Fibroblast of skin of left quadriceps (primary cell): ENCODE results near the gene DCAF5.
"Not testable (repeated sequence)": the region's sequence is repeated elsewhere in the genome, so short reads cannot be mapped to it uniquely, and the experiment has no call there.

Source experiments
- DNase-seq, 2 experiments: peaks; one replicate each; pipeline ENCODE4 v3.0.0-alpha.2; 2013; ENCODE audit warnings: low read depth in 2 of 2

DCAF5 gene

DNA sequence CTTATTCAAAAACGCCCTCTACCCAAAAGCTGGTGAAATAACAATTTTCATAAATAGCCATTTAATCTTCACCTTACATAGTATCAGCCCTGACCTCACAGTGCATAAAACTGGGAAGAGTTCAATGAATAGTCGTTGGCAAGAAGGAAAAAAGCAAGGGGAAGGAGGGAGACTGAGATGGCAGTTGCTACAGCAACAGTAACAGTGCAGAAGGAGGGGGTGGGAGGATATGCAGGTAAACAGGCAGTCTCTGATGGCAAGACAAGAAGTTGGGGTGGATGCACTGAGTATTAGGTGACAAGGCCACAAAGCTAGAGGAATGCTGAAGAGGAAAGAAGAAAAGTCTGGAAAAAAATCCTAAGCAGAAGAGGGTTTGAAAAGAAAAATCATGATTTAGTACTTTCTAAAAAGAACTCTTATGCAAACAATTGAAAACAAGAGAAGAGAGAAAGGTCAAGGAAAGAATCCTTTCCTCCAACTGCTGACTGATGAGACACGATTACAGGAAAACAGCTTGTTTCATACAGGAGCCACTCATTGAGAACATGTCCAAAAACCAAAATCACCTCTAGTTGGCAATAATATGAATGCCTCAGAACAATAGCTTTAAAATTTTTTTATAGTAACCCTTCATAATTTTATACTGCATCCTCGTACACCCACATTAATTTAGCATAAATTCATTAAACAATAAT lies 56.0 kb downstream of the DCAF5 start:
- no peak for DNase-seq

DNA sequence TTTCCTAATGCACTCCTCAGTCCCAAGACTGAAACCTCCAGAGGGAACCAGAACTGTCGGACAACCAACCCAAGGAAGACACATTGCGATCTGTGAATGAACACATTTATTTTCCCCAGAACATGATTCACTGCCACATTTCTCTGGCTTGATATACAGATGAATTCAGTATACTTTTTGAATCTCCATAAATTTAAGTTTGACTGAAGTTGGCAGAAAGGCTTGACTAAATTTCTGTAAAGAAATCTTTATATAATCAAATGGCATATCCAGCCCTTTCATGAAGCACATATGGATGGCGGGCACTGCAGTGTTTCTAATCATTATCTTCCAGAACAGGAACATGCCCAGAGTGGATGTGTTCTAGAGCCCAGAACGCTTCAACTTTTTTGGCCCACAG lies 56.7 kb downstream of the DCAF5 start:
- DNase-seq, result no peak

DNA sequence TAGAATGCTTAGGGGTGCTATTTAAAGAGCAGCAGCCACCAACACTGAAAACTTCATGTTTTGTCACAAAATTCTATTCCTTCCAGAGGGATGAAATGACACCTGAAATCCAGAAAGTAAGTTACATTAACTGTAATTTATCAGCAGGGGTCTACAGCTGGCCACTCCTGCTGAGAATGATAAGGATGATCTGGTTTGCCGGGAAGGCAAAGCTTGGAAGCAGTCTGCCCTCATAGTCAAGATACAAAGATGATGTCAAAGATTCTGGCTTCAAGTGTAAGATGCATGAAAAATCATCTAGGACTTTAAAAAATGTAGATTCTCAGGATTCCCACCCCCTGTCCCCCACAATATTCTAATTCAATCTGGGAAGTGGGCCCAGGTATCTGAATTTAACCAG lies 58.4 kb downstream of the DCAF5 start:
- no peak for DNase-seq

DNA sequence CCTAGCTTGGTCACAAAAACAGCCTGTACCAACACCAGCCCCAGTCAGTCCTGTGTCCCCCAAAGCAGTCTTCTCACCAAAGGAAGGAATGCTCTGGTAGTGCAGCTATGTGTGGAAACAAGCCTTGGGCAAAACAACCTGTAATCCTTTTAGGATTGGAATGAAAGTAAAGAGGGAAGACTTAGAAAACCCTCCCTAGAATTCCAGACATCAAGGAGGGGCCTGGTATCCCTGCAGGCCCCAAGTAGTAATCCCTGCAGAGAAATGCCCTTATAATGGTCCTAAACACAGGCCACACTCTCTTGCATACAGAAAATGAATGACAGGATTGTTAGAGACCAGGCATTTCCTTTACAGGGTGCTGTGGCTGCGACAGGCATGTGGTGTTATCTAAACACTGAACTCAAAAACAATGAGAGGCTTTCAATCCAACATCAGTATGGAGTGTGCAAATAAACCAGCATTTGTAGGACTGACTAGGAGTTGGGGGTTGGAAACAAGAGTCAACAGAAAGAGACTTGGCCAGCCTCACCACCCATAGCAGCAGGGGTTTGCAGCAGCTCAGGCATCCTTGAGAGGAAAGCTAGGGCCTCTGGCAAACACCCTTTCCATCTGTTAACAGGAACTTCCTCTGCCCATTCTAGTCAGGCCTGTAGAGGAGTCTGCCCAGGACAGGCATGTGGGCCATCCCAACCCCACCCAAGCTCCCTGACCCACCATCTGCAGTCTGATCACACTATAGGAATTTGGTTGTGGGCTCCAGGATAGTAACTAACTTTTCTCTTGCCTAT lies 59.1 kb downstream of the DCAF5 start:
- DNase-seq, result no peak

DNA sequence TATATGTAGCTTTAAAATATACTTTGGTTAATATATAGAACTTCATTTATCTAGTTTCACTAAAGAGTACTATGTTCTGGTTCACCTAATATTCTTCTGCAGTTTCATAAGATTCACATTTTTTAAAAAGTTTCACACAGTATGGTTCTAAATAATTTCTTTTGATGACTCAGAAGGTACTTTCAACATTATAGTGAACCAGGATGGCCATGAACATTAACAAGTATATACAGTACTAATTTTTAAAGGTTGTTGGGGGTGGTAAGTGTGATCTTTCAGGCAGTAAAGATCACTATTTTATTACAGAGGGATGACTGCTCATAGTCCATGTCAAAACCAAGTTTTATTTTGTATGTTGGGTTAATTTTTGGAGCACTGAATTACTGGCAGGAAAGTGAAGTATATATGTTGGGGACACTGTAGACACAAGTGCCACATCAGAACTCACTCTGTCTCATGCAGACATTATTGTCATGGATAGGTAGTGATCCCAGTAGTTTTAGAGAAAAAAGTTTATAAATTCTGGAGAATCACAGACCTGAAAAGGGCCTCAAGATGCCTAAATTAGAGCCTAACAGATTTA lies 60.0 kb downstream of the DCAF5 start:
- no peak for DNase-seq

DNA sequence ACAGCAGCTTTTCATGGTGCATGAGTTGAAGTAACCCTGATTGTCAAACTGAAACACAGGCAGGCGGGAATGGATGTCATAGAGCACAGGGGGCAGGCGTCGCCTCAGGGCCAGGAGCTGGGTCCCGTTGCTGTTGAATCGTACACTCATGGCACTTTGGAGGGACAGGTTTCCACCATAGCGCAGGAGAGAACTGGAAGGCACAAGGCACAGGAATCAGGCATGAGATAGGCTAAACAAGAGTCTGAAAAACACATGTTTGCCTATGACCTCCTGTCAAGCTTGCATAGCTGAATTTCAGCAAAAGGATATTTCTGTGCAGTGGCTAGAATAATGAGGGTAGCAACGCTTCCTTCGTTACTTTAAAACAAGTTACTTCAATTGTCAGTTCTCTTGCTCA lies 61.2 kb downstream of the DCAF5 start:
- no peak for DNase-seq

DNA sequence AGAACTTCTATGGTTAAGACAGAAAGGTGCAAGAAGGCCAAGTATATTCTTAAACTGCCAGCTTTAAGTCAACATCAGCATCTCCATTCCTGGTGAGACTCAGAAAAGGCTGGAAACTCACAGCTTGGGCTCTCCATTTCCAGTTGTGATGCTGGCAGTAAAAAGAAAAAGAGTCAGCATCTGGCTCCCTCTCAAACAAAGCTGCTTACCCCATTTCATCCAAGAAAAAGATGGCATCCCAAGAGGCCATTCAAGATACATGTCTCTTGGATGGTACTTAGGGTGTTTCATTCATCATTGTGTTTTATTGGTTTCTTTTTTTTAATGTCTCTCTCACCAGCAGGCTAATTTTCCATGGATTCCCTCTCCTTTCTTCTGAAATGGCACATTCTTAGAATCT lies 61.9 kb downstream of the DCAF5 start:
- DNase-seq, result no peak

DNA sequence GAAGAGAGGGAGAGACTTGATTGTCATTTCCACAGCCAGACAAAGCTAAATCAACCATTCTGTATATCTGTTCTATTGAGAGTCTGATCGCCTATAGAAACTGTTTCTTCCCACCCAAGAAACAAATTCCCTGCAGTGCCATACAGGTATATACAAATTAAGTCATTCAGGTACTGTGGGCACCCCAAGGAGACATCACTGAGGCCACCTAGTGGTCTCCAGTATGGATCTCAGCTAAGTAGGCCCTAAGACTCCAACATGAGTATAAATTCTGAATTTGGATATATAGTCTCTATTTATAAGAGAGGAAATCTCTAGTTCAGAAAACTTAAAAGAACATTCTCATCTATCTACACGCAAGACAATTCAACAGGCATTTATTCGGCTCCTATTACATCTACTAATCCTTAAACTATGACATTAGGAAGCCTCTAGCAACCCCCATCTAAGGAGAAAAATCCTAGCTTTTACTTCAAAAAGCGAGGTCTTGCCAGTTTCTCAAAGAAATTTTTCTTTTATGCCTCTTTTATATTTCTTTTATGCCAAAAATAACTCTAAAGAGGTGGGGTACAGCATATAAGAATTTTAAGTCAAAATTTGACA lies 62.6 kb downstream of the DCAF5 start:
- DNase-seq, result no peak

DNA sequence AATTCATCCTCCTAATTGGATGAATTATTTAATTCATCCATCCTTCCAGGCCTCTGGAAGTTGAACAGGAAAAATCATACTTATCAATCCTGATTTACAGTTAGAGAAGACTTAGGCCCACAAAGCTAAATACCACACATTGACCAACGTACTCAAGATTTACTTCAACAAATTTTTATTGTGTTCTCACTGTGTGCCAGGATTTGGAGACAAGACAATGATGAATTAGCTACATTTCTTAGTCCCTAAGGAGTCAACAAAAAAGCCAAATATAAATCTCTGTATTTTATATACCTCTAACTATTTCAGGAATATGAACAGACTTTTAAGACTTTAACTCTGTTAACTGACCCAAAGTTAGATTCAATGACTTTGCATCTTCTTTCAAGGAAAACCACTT lies 63.9 kb downstream of the DCAF5 start:
- DNase-seq, result no peak

DNA sequence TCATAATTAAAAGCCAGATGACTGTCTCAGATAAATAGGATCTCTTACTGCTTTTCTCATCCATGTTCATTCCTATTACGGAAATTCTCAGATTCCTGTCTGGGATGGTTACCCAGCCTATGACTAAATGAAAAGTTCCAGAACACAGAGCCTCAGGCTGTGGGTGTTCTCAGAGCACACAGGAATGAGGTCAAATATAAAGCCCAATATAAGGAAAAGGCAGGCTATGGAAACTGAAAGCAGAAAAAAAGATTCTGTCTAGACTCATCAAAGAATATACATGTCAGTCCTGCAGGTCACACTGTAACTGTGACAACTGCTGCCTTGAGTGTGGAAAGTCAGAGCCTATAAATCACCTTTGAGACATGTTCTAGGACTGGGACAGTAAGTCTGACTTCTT lies 64.3 kb downstream of the DCAF5 start:
- no peak for DNase-seq

DNA sequence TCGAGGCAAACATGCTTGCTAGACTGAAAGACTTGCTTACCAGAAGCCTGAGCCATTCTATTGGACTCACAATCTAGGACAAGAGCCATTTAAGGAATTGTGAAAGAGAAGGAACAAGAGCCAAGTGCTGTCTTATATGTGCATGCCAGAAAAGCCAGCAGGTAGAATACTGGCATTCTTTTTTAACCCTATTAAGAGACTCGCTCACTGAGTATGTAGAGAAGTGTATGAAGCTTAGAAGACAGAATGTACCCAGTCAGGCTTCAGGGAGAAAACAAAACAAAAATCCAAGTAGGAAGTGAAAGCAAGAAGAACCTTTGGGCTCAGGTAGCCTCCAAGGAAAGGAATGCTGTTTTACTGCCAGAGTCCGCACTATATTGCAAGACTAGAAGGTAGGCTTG lies 65.9 kb downstream of the DCAF5 start:
- DNase-seq, result no peak

DNA sequence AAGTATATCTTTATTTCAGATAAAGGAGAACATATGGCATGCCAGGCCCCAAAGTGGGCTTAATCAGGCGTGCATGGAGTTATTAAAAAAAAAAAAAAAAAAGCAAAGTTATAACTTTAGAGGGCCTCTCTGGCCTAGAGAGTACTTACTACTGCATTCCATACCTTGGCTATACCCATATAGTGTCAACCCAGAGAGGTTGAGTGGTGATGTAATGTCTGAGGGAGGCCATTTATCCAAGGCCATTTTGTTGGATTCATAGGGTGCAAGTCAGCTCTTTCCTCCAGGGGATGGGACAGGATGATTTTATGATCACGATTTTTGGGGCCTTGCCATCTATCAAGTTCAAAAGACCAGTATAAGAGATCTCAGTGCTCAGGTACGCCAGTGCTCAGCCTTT lies 66.4 kb downstream of the DCAF5 start:
- DNase-seq, result no peak

DNA sequence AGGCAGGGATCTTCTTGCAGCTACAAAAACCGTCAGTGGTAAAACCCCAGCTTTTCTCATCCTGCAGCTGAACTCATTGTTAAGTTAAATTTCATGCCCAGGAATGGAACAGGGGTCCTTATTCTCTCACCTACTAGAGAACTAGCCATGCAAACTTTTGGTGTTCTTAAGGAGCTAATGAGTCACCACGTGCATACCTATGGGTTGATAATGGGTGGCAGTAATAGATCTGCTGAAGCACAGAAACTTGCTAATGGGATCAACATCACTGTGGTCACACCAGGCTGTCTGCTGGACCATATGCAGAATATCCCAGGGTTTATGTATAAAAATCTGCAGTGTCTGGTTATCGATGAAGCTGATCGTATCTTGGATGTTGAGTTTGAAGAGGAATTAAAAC lies 68.9 kb downstream of the DCAF5 start:
- DNase-seq, result no peak

DNA sequence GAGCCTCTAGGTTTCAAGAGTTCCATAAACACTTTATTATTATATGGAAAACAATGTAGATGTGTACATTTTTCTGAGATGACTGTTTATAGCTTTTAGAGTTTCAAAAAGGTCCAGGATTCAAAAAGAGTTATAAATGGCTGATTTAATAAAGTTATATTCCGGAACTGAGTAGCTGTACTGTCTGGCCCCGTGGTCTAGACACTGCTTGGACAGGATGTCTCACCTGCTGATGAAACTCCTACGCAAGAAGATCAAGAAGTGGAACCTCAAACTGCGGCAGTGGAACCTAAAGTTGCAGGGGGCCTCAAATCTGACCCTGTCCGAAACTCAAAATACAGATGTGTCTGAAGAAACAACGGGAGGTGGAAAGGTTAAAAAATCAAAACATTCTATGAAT lies 69.7 kb downstream of the DCAF5 start:
- no peak for DNase-seq

DNA sequence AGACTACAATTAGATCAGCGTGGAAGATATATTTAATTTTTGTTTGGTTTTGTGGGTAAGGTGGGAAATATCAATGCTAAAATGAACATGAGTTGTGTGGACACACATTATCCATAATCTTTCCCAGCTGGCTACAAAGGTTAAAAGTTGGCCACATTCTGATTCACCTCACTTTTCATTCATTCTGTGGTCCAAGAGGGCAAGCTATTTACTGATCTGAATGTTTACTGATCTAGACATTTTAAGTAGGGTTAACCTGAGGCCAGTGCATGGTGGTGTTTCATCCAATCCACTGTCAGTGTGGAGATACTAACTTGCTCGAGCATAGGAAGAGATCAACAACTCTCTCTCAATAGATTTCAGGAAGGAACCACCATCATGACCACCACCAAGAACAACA lies 71.6 kb downstream of the DCAF5 start:
- DNase-seq, result no peak

DNA sequence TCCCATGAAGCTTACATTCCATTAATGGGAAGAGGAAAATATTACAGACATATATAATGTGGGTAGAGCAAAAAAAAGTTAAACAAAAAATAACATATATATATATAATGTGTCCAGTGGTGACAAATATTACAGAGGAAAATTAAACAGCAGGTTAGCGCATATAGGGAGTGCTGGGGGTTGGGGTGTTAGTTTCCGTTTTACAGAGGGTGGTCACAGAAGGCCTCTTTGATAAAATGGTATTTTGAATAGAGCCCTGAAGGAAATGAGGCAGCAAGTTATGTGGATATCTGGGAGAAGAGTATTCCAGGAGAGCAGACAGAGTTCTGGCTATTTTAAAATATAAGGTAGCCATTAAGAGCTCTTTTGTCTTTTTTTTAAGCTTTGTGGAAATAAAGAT lies 73.2 kb downstream of the DCAF5 start:
- no peak for DNase-seq

DNA sequence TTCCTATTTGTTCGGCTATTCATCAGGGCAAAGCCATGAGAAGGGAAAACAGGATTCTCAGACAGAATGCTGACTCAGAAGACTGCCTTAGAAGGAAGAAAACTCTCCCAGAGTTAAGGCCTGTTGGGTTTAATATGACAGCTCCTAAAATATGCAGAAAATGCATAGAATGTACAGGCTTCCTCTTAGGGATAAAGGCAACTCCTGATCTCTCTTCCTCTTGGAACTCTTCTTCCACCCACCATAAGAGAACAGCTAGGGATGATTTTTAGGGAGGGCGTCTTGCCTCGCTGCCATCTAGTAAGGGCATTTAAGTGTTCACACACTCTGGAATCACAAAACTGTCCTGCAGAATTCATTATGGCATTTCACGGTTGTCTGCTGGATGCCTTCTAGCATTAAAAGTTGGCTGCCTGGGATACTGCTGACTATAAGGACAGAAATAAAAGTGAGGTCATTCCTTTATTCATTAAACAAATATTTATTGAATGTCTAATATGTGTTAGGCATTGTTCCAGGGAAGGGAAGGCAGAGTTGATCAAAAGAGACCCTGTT lies 73.7 kb downstream of the DCAF5 start:
- peak; percentile 87 to 88 for DNase-seq

DNA sequence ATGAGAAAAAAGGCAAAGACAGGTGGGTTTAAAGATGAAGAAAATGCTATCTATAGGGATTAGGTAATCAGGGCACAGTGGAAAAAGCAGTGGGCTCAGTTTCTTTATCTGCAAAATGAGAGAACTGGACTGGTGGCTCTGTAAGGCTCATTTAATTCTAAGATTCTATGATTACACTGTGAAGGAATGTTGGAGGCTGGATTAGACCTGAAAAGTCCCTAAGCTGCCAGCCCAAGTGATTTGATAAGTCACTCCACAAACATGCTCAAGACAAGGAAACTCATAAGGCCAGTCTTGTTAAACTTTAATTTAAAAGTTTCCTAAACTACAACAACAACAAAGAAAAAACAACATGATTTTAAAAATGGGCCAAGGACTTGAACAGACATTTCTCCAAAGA lies 75.1 kb downstream of the DCAF5 start:
- peak; percentile 61 to 69 for DNase-seq

DNA sequence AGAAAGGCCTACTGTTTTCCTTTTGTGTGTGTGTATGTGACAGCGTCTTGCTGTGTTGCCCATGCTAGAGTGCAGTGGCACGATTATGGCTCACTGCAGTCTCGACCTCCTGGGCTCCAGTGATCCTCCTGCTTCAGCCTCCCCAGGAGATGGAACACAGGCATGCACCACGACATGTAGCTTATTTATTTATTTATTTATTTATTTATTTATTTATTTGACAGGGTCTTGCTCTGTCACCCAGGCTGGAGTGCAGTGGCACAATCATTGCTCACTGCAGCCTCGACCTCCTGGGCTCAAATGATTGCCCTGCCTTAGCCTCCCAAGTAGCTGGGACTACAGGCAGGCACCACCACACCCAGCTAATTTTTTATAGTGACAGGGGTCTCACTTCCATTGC lies 75.7 kb downstream of the DCAF5 start:
- not testable (repeated sequence) for DNase-seq

DNA sequence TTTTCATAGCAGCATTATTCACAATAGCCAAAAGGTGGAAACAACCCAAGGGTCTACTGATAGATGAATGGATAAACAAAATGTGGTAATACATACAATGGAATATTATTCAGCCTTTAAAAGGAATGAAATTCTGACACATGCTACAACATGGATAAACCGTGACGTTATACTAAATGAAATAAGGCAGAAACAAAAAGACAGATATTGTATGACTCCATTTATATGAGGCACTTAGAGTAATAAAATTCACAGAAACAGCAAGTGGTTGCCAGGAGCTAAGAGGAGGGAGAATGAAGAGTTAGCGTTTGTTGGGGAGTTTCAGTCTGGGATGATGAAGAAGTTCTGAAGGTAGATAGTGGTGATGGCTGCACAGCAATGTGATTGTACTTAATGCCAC lies 76.6 kb downstream of the DCAF5 start:
- no peak for DNase-seq

DNA sequence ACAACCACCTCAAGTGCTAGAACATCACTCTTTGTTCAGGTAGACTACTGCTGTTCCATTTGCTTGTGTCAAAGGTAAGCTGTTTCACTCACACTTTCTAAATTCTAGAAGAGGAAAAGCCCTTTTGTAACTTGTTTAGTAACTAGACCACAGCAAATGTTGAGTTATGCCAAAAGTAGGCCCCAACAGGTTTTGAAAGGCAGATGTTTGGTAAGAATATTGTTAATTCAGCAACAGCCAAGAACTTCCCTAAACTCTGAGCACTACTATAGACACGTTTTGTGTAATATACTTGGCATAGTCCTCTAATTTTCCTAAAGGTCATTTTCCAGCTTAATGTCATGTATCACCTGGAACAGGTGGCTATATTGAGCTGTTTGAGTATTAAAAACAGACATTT lies 79.0 kb downstream of the DCAF5 start:
- no peak for DNase-seq

DNA sequence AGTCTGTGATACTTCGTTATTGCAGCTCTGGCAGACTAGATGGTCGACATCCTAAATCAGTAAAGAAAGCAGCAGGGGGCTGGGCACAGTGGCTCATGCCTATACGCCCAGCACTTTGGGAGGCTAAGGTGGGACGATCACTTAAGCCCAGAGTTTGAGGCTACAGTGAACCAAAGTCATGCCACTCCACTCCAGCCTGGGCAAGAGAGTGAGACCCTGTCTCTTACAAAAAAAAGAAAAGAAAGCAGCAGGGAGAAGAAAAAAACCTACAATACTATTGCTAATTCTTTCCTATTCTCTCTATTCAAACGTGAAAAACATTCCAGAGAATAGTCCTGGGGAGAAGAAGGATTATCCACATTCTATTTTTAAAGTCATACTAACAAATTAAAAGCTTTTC lies 79.5 kb downstream of the DCAF5 start:
- no peak for DNase-seq

DNA sequence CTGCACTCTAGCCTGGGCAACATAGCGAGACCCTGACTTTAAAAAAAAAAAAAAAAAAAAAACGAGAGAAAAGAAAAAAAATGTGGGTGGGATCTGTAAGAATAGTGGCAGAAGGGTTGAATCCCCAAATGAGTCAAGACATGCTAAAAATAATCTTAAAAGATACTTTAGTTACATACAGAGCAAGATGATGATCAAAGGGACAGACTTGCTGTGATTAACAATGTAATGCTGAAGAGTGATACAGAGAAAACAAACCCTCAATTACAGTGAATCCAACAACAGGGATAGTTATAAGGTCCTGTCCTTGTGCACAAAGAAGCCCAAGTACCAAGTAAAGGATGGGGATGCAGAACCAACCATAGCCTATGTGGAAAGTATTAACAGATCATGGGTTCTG lies 80.3 kb downstream of the DCAF5 start:
- no peak for DNase-seq
